Pericardium fibroblast (primary cell): ENCODE data around the gene SLC7A10. TPM values are rescaled to one million over a fixed set of nuclear protein-coding genes. Genes with fewer than 3 reads are reported as not detected.

Experiments used
- total RNA-seq: library from RNA; depleted of rRNA; stranded (reverse); fragments of >200 nt; gene quantifications from 2 replicates; pipeline ENCODE4 v1.2.3, GENCODE V29; 2015

SLC7A10 gene
- total RNA-seq: 0.12 TPM in 1 of 2 replicates, not detected in the other

DNA sequence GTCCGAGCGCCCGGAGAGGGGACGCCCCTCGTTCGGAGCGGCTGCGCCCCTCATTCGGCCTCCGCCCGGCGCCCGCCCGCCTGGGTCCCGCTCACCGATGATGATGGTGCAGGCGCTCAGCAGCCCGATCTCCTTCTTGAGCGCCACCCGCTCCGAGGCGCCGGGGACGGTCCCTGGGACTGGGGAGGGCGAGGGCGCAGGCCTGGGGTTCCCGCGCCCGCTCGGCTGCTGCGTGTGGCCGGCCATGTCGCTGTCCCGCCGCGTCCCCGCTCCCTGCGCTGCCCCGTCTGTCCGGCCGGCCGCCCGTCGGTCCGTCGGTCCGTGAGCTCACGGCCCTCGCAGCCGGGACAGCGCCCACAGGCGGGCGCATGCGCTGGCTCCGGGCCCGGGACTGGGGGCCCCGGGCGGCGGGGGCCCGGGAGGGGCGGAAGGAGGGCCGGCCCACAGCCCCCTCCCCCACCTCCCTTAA is at the start of gene SLC7A10:
TSS of gene SLC7A10 (minus strand) at position 393 of the 469 bp plus-strand sequence. CDS start at position 246, 147 bp downstream.

DNA sequence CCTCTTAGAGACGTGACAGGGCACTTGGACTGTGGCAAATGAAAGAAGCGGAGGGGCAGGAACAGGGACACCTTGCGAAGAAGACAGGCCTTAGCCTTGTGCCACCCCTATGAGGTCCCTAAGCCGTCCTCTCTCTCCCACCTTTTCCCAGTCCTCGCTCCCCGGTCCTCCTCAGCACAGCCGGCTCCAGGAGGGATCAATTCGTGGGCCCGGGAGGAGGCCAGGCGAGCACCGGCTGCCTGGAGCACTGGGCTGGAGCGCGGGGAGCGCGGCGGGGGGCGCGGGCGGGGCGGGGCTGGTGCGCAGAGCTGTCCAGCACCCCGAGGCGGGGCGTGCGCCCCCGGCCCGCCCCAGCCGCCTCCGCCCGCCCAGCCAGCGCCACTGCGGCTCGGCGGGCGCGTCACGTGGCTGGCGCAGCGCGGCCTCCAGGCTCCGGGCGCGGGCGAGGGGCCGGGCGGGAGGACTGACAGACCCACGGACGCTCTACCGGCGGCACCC is 31.7 kb downstream of the SLC7A10 start, which contains the start of gene LRP3:
TSS of gene LRP3 (plus strand) at position 466 of the 498 bp plus-strand sequence. CDS start 456 bp downstream, outside the sequence.

Other genes with a start within 250 kb of the SLC7A10 start
- gene RHPN2, start 161.0 kb downstream of the SLC7A10 start, total RNA-seq: 0.94 and 8.9 TPM in 2 replicates
- gene GPATCH1, start 144.7 kb downstream of the SLC7A10 start, total RNA-seq: 3.6 and 4.9 TPM in 2 replicates
- not detected in 2 replicates for gene WDR88, start 93.7 kb downstream of the SLC7A10 start, total RNA-seq
- 39.5 and 42.9 TPM in 2 replicates for gene LRP3, start 31.5 kb downstream of the SLC7A10 start, total RNA-seq
- gene CEBPA, start 76.7 kb upstream of the SLC7A10 start, total RNA-seq: 1.7 and 2.8 TPM in 2 replicates
- gene CEBPG, start 147.9 kb upstream of the SLC7A10 start, total RNA-seq: 21.4 and 21.9 TPM in 2 replicates